GM12872 (cell line): ENCODE measurements around the gene RPL19.

Experiments
- TF ChIP-seq, protein P1 (sequence below): IDR thresholded peaks from 3 replicates; pipeline ENCODE4 v1.5.1; 2011; ENCODE audit warnings: low read depth, mild to moderate bottlenecking, low read length, moderate library complexity; ENCODE audit not compliant: insufficient read depth

Gene RPL19

DNA sequence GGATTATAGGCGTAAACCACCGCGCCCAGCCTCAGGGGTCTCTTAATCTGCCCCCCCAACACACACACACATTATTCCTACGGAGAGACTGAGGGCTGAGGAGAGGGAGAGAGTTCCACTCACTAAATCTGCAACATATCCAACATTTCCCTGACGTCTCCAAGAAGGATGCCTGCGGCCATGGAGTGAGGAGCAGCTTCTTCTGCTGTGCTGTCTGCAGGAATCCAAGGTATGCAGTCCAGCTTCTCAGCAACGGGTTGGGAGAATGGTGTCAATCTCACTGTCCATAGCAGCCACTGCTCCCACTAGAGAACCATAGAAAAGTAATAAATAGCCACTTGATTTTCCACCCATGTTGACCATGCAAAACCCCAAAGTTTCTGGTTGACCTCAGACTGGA, 43.6 kb upstream of the RPL19 start:
- TF ChIP-seq, protein P1, sequence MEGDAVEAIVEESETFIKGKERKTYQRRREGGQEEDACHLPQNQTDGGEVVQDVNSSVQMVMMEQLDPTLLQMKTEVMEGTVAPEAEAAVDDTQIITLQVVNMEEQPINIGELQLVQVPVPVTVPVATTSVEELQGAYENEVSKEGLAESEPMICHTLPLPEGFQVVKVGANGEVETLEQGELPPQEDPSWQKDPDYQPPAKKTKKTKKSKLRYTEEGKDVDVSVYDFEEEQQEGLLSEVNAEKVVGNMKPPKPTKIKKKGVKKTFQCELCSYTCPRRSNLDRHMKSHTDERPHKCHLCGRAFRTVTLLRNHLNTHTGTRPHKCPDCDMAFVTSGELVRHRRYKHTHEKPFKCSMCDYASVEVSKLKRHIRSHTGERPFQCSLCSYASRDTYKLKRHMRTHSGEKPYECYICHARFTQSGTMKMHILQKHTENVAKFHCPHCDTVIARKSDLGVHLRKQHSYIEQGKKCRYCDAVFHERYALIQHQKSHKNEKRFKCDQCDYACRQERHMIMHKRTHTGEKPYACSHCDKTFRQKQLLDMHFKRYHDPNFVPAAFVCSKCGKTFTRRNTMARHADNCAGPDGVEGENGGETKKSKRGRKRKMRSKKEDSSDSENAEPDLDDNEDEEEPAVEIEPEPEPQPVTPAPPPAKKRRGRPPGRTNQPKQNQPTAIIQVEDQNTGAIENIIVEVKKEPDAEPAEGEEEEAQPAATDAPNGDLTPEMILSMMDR, result no peak

DNA sequence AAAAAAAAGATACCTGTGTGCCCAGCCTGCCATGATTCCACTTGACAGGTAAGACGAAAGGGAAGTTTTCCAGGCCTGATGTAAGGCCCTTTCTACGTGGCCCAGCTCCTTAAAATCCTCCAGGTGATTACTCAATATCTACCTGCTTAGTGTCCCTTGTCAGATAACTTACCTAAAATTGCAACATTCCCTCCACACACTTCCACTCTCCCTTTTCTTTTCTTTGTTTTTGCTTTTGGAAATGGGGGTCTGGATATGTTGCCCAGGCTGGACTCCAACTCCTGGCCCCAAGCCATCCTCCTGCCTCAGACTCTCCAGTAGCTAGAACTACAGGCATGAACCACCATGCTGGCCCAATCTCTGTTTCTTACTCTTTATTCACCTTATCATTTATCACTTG, 41.5 kb upstream of the RPL19 start:
- TF ChIP-seq, protein P1, result no peak

DNA sequence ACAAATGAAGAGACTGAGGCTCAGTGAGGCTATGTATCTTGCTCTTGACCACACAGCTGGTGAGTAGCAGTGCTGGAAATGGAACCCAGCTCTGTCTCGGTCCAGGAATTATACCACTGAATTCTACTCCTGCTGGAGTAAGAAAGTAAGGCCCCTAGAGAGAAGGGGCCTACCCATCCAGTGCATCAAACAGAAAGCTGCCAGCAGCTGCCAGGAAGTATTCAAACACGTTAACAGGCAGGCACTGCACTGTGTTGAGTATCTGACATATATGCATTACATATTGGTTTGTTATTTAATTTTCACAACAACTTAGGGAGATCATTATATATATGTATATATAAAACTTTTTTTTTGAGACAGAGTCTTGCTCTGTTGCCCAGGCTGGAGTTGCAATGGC, 38.1 kb upstream of the RPL19 start:
- TF ChIP-seq, protein P1, result no peak

DNA sequence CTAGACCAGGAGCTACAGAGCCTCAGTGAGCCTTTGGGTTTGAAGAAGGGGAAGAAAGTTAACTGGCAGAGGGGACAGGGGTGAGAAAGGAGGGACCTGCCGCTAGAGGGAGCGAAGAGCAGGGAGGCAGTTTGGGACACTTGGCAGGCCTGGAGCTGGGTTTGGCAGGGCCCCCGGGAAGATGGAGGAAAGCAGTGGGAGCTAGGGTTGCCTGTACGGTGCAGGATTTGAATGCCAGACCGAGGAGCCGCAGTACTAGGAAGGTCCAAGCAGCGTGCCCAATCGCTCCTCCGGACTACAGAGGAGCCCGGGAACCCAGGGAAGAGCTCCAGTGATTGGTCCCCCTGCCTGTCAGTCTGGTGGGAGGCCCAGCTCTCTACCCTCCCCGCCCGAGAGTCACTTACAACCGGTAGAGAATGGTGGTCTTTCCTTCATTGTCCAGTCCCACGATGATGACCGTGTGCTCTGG, 35.4 kb upstream of the RPL19 start:
- TF ChIP-seq, protein P1, result peak; percentile 93

DNA sequence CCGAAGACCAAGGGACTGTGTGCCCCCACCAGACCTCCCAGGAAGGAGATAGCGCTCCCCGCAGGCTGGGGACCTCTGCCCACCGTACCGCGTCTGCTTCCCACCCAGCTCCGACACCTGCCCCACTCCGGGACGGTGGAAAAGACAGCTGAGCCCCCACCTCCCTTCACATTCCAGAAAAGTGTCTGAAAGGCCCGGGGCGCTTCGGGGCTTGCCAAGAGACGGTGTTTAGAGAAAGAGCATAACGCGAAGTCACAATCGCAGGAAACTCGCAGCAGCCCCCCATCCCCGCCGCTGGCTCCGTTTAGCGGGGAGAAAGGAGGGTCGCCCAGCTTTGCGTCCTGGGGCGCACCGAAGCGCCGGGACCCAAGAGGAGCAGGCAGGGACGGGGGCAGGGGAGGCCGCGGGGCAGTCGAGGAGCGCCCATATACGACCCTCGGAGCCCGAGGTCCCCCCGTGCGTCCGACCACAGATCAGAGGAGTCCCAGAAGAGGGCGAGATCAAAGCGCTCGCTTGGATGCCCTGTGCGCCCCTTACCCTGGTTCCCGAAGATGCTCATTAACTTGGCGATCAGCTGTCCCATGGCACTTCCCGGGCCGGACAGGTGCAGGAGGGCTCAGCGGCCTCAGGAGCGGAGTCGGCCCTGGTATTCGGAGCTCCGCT, 34.8 kb upstream of the RPL19 start:
- TF ChIP-seq, protein P1, result no peak

DNA sequence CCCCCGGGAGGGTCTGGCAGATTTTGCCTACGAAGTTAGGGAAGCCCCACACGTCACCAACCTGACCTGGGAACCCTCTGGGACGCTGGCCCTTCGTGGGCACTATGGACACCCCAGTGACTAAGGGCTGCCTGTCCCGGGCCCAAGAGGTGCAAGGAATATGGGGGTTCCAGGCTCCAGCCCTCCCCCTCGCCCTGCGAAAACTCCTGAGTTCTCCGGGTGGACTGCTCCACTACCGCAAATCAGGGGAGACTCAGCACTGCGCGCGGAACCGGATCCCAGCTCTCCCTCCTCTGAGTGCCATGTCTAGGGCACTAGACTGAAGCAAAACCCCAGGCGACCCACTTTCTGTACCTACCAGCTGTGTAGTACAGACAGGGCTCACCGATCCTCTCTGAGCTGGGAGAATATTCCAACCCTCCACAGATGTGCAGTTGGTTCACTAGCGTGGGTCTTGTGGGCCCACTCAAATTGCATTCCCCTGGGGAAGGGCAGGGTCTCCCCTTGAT, 34.2 kb upstream of the RPL19 start, which contains the start of gene ARL5C:
ARL5C (minus strand) TSS at position 321 of the 509 bp plus-strand sequence. CDS start 401 bp downstream, outside the sequence.
- TF ChIP-seq, protein P1, result no peak

DNA sequence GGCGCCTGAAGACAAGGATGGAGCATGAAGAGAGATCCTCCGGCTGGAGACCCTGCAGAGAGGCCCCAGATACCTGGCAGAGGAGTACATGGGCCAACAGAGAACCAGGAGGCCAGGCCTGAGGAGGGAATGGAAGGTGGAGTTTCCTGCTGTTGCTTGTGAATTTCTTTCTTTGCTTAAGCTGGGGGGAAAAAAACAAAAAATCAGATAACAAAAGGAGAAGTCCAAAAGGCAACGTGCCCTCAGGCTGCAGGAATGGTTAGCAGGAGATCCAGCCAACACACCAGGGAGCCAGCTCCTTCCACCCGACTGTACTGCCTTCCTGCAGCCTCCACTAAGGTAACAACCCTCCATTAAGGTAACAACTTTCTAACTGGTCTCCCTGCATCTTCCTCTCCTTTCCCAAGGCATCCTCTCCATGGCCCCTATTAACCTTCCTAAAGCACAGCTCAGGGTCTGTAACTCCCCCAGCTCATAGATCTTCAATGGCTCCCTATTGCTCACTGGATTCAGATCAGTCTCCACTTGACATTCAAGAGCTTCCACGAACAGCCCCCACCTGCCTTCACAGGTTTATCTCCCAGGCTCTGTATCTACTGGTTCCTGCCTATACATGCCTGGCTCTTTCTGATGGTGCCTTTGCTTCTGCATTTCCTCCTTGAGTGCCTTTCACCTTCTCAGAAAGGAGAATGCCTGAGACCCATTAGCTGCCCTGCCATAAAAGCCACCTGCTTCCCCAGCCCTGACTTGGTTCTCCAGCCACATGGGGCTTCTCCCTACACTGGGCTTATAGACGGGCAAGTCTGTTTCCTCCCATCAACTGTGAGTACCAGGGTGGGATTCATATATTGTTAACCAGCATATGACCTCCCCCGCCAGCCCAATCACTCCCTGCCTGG, 33.4 kb upstream of the RPL19 start:
- TF ChIP-seq, protein P1, result no peak
